T-helper 1 cell treated with Interleukin-12 subunit alpha and Interleukin-12 subunit beta and Interleukin-4 antibody, amounts not matched to agents 30 ng/mL and 1 ng/mL, for 36 hours (primary cell): Measurements from ENCODE around the gene POMT1. TPM values are rescaled to one million over a fixed set of nuclear protein-coding genes. Genes with fewer than 3 reads are reported as not detected.
"Not testable (repeated sequence)": the region's sequence is repeated elsewhere in the genome, so short reads cannot be mapped to it uniquely, and the experiment has no call there.

ENCODE experiments used
- intact Hi-C: fragments of 100-400 bp; cut with micrococcal nuclease; formaldehyde crosslinking; loops from one replicate; pipeline ENCODE4 v1.15.1; 2024
- total RNA-seq: library from RNA; stranded (reverse); gene quantifications from 2 replicates; pipeline ENCODE4 v1.2.3, GENCODE V29; 2022

POMT1 gene
- total RNA-seq, 1 donor from 2014 or later, result 40.6 TPM

GRCh38 chr9:131549186-131549585, 46.5 kb downstream of the POMT1 start:
- intact Hi-C loops, result not testable (repeated sequence)

GRCh38 chr9:131550465-131550864, 47.7 kb downstream of the POMT1 start:
- intact Hi-C loops, result not testable (repeated sequence)

DNA sequence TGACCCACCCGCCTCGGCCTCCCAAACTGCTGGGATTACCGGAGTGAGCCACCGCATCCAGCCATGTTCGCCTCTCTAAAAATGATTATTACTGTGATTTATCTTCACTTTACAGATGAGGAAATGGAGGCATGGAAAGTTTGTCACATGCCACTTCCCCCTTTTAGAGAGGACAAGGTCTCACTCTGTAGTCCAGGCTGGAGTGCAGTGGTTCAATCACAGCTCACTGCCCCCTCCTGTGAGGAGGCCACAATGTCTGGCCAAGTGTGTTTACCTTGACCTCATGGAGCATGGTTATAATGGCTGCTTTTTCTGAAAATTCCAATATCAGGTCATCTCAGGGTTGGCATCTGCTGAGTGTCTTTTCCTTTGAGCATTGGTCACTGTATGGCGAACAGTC, 49.3 kb downstream of the POMT1 start:
- intact Hi-C loops, result no loop called here

- intact Hi-C loops, result no loop called here
Observed at GRCh38 chr9:131554087-131554842, 51.5 kb downstream of the POMT1 start.

GRCh38 chr9:131554843-131555351, 52.2 kb downstream of the POMT1 start:
- intact Hi-C loops, result no loop called here

DNA sequence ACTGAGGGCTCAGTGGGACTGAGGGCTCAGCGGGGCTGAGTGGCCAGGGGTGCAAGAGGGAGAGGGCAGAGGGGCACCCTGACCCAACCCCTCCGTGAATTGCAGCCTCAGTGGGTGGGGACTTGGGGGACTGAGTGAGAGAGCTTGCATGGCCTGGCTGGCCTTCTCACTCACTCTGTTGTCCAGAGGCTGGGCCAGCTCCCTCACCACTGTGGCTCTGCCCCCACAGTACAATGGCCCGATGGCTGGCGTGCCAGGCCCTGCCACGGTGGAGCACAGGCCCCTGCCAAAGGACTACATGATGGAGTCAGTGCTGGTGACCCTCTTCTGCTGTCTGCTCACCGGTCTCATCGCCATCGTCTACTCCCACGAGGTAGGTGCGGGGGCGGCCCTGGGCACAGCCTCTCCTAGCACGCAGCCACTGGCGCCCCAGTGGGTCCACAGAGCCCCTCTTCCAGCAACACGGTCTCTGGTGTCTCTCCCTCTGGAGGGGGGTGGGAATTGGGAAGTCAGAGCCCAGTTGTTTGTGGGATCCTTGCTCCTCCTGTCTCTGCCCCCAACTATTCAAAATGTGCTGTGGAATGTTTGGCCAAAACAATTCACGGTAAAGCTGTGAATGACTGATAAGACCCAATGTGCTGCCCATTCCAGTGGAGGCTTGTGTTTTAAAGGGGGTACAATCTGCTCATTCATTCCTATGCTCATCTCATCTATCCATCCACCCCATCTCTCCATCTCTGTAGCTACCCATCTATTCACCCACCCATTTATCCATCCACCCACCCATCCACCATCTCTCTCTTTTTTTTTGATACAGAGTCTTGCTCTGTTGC, 53.3 kb downstream of the POMT1 start:
- intact Hi-C loops, result no loop called here

DNA sequence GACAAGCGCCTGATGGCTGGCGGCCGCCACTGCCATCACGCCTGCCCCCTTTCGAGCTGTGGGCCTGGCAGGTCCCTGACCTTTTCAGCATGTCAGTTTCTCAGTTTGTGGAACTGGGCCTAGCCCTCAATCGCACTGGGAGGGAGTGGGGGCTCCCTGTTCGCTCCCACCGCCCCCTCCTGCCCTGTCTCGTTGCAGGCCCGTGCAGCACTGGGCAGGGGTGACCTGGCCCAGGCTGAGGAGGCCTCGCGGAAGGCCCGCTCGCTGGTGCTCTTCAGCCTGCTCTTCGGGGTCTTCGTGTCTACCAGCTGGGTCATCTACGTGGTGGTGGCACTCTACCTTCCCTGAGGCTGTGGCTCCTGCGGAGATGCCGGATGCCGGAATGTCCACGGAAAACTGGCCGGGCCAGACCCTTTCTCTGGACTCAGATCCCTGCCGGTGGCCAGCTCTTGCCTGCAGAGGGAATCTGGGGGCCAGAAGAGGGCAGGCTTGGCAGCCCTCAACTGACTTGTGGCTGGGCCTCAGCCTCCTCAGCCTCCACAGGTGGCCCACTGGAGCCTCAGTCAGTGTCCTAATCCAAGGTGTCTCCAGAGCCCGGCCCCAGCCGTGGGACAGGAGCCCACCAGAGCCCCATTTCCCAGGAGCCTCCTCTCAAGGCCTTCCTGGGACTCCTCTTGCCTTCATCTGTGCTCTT, 55.3 kb downstream of the POMT1 start:
- intact Hi-C loops, result no loop called here

DNA sequence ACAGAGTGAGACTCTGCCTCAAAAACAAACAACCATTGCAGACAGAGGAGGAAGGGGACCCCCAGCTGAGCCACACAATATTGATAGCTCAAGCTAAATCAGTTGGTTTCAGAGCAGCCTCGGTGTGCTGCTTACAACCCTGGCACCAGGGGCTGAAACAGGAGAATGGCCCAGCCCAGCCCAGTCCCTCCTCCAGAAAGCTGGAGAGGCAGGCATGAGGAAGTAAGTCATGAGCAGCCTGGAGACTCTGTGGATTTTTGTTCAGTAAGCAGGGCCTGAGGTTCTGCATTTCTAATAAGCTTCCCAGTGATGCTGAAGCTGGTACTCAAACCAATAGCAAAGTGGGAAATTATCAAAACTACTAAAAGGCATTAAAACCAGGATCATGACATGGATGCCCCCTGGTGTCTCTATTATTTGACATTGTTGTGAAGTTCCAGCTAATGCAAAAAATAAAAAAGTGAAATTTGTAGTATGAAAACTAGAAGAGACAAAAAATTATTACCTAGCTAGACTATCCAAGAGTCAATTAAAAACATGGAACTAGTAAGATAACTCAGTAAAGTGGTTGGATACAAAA, 56.8 kb downstream of the POMT1 start:
- intact Hi-C loops, result no loop called here

GRCh38 chr9:131562032-131562959, 59.6 kb downstream of the POMT1 start:
- intact Hi-C loops, result no loop called here

DNA sequence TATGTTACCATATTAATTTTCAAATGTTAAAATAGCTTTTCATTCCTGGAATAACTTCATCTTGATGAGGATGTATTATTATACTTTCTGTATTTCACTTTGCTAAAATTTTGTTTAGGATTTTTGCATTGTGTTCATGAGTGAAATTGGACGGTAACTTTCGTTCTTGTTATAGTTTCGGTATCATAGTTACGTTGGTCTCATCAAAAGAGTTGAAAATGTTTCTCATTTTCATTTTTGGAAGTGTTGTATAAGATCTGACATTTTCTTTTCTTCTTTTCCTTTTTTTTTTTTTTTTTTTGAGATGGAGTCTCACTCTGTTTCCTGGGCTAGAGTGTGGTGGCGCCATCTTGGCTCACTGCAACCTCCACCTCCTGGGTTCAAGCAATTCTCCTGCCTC, 62.7 kb downstream of the POMT1 start:
- intact Hi-C loops, result no loop called here

GRCh38 chr9:131566158-131566557, 63.4 kb downstream of the POMT1 start:
- intact Hi-C loops, result no loop called here

DNA sequence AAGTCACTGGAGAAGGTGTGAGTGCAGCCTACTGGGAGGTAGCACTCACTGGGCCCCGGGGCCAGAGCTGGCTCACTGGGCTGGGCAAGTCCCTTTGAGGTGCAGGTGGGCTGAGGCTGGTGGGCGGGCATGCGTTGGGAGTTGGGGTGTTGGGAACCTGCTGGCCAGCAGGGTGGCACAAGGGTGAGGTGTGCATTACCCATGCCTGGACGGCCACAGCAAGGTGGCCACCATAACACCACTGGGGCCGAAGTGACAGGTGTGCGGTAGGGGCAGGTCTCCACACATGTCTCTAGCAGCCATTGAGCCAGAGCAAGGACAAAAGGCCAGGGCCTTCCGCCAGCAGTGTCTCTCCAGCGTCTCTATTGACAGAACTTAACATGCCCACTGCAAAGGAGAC, 65.2 kb downstream of the POMT1 start:
- intact Hi-C loops, result no loop called here

Other genes with a start within 250 kb of the POMT1 start
- 102 and 105 TPM in 2 replicates for gene FAM78A, start 226.4 kb upstream of the POMT1 start, total RNA-seq
- not detected in 2 replicates for gene PLPP7, start 213.2 kb upstream of the POMT1 start, total RNA-seq
- 174 TPM in 2 replicates for gene PRRC2B, start 108.8 kb upstream of the POMT1 start, total RNA-seq
- 23.0 and 30.4 TPM in 2 replicates for gene UCK1, start 28.3 kb downstream of the POMT1 start, total RNA-seq
- gene PRRT1B, start 42.6 kb downstream of the POMT1 start, total RNA-seq, result not detected in 2 replicates
- 217 and 222 TPM in 2 replicates for gene RAPGEF1, start 237.2 kb downstream of the POMT1 start, total RNA-seq